CD4-positive, alpha-beta memory T cell (primary cell): ENCODE data around the gene LYPD6B. TPM values are rescaled to one million over a fixed set of nuclear protein-coding genes. Genes with fewer than 3 reads are reported as not detected.

ENCODE experiments used
- CTCF ChIA-PET: fragments of 350-600 bp; sonication (Branson Sonifier 250); formaldehyde crosslinking; loops from one replicate; lab custom pipeline; 2021; ENCODE audit warnings: inconsistent platforms; ENCODE audit not compliant: partially characterized antibody; lab: Charles Lee
- POLR2A ChIA-PET: fragments of 350-600 bp; sonication (Branson Sonifier 250); formaldehyde crosslinking; loops from one replicate; lab custom pipeline; 2021; ENCODE audit not compliant: partially characterized antibody; lab: Charles Lee
- DNase-seq, 5 donors: peaks; one replicate each; pipeline versions ENCODE4 v3.0.0 to v3.0.0-alpha.2; 2020 to 2022; ENCODE audit warnings: mixed read lengths in 1 of 5
- H3K27ac ChIP-seq: one replicate; pipeline ENCODE4 v1.7.0; 2013; ENCODE audit warnings: low read depth, low read length
- H3K27me3 ChIP-seq: 2 replicates; pipeline ENCODE4 v1.7.0; 2013; ENCODE audit warnings: mild to moderate bottlenecking, low read length, moderate library complexity; ENCODE audit not compliant: insufficient read depth
- H3K36me3 ChIP-seq: 2 replicates; pipeline ENCODE4 v1.7.0; 2013; ENCODE audit warnings: mild to moderate bottlenecking, low read length, moderate library complexity; ENCODE audit not compliant: insufficient read depth
- H3K4me1 ChIP-seq: 2 replicates; pipeline ENCODE4 v1.7.0; 2013; ENCODE audit warnings: mild to moderate bottlenecking, low read length, moderate library complexity; ENCODE audit not compliant: insufficient read depth
- H3K4me3 ChIP-seq, 2 donors: one replicate each; pipeline ENCODE4 v1.7.0; 2013; ENCODE audit warnings: low read length in 2 of 2, mild to moderate bottlenecking in 1 of 2
- H3K9me3 ChIP-seq, 2 donors: one replicate each; pipeline ENCODE4 v1.7.0; 2013; ENCODE audit warnings: low read length in 2 of 2, control low read depth in 1 of 2; ENCODE audit not compliant: control insufficient read depth in 1 of 2
- H3K27ac Mint-ChIP-seq, 7 donors: one replicate each; pipeline ENCODE4 v1.8.0; 2020 to 2021; ENCODE audit warnings: mixed read lengths in 7 of 7, mild to moderate bottlenecking in 6 of 7, inconsistent platforms in 3 of 7, moderate library complexity in 3 of 7
- H3K27me3 Mint-ChIP-seq, 2 donors: one replicate each; pipeline ENCODE4 v1.8.0; 2020 to 2021; ENCODE audit warnings: mixed read lengths in 2 of 2
- H3K36me3 Mint-ChIP-seq, 2 donors: one replicate each; pipeline ENCODE4 v1.8.0; 2020 to 2021; ENCODE audit warnings: mixed read lengths in 2 of 2, inconsistent platforms in 1 of 2, mild to moderate bottlenecking in 1 of 2
- H3K4me1 Mint-ChIP-seq, 4 donors: one replicate each; pipeline ENCODE4 v1.8.0; 2020 to 2021; ENCODE audit warnings: mixed read lengths in 4 of 4, mild to moderate bottlenecking in 1 of 4
- H3K4me3 Mint-ChIP-seq, 8 donors: one replicate each; pipeline ENCODE4 v1.8.0; 2020 to 2021; ENCODE audit warnings: mixed read lengths in 8 of 8, mild to moderate bottlenecking in 7 of 8, moderate library complexity in 6 of 8, inconsistent platforms in 3 of 8
- H3K9me3 Mint-ChIP-seq, 8 donors: one replicate each; pipeline ENCODE4 v1.8.0; 2020 to 2021; ENCODE audit warnings: mixed read lengths in 8 of 8, mild to moderate bottlenecking in 5 of 8, inconsistent platforms in 3 of 8, moderate library complexity in 1 of 8
- intact Hi-C: fragments of 100-400 bp; cut with micrococcal nuclease; formaldehyde crosslinking; loops from one replicate; pipeline ENCODE4 v1.15.1; 2023
- polyA plus RNA-seq, 2 donors: library from polyadenylated mRNA; unstranded; fragments of 300-500 nt; fragmentation: Illumina TruSeq; gene quantifications; one replicate each; pipeline ENCODE4 v1.2.3, GENCODE V29; 2021
- total RNA-seq, 2 experiments: library from RNA; stranded (reverse); gene quantifications; one replicate each; pipeline ENCODE4 v1.2.3, GENCODE V29; 2021

The LYPD6B gene
- total and polyA plus RNA-seq, 4 experiments from 2014 or later, result not detected

DNA sequence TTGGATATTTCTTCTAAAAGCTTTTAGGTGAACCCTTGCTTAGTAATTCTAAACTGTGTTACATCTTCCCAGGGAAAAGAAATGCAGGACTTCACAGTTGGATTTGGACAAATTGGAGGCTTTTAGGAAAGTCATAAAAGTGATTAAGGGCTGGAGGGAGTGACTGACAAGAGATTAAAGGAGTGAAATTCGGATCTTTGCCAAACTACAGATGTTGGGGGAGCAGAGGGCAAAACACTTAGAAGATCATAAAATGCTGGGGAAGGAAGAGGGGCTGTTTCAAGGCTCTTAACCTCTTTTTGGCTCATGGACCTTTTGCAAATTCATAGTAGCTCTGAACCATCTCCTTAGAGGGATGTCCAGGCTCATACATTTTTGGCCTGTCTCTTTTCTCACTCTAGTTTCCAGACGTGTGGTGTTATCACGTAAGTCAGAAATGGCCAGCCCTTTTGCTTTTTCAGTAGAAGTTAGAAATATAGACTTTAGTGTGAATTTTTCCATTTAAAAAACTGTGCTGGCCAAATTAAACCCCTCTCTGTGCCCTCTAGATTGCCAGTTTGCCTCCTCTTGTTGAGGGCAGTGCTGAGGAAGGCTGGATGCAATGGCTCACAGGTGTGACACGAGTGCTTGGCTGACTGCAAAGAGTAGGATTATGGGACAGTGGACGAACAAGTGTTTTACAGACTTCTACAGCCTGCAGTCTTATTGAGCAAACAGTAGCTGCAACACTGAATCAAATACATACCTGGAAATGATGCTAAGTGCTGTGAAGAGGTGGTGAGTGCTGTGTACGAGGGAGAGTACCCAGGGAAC, 109.9 kb downstream of the LYPD6B start:
- H3K27me3 Mint-ChIP-seq, result peaks cover 9 to 16% of the 10 kb centered on the region in 2 donors
- POLR2A ChIA-PET, result no interaction called here
- H3K27me3 ChIP-seq, result no peaks in the 10 kb centered on the region
- no peaks in the 10 kb centered on the region for H3K36me3 ChIP-seq
- H3K4me3 Mint-ChIP-seq, result no peak overlapping the region
- CTCF ChIA-PET, result no interaction called here
- no peaks in the 10 kb centered on the region for H3K4me1 ChIP-seq
- H3K27ac ChIP-seq, result no peak overlapping the region
- no peaks in the 10 kb centered on the region for H3K9me3 Mint-ChIP-seq
- no peaks in the 10 kb centered on the region for H3K36me3 Mint-ChIP-seq
- H3K27ac Mint-ChIP-seq, result no peak overlapping the region
- DNase-seq, result no peak
- H3K4me3 ChIP-seq, result no peak overlapping the region
- H3K9me3 ChIP-seq, result no peaks in the 10 kb centered on the region
- intact Hi-C loops, result no loop called here
- H3K4me1 Mint-ChIP-seq, result peaks cover 0 to 3% (median under 1%) of the 10 kb centered on the region in 4 donors

GRCh38 chr2:149149007-149149297, 110.5 kb downstream of the LYPD6B start:
- peaks cover 0 to 3% (median under 1%) of the 10 kb centered on the region in 4 donors for H3K4me1 Mint-ChIP-seq
- no peak overlapping the region for H3K27ac Mint-ChIP-seq
- DNase-seq, result no peak
- Histone ChIP-seq H3K27me3 (no peaks in the 10 kb centered on the region), H3K27ac (no peak overlapping the region), H3K4me3 (no peak overlapping the region), H3K9me3 (no peaks in the 10 kb centered on the region), H3K4me1 (no peaks in the 10 kb centered on the region), H3K36me3 (no peaks in the 10 kb centered on the region)
- H3K27me3 Mint-ChIP-seq, result peaks cover 9 to 18% of the 10 kb centered on the region in 2 donors
- CTCF ChIA-PET, result no interaction called here
- H3K9me3 Mint-ChIP-seq, result no peaks in the 10 kb centered on the region
- H3K4me3 Mint-ChIP-seq, result no peak overlapping the region
- intact Hi-C loops, result no loop called here
- POLR2A ChIA-PET, result no interaction called here
- no peaks in the 10 kb centered on the region for H3K36me3 Mint-ChIP-seq

- intact Hi-C loops, result no loop called here
- CTCF ChIA-PET, result no interaction called here
- no peaks in the 10 kb centered on the region for H3K9me3 ChIP-seq
- no peaks in the 10 kb centered on the region for H3K36me3 ChIP-seq
- H3K4me3 ChIP-seq, result no peak overlapping the region
- H3K36me3 Mint-ChIP-seq, result no peaks in the 10 kb centered on the region
- peaks cover 6 to 8% of the 10 kb centered on the region in 2 donors for H3K27me3 Mint-ChIP-seq
- POLR2A ChIA-PET, result no interaction called here
- no peaks in the 10 kb centered on the region for H3K4me1 ChIP-seq
- H3K4me3 Mint-ChIP-seq, result no peak overlapping the region
- no peak overlapping the region for H3K27ac ChIP-seq
- H3K27me3 ChIP-seq, result no peaks in the 10 kb centered on the region
- H3K9me3 Mint-ChIP-seq, result no peaks in the 10 kb centered on the region
- H3K27ac Mint-ChIP-seq, result peak overlapping the region in 1 of 7 donors; percentile 25
- no peak for DNase-seq
- H3K4me1 Mint-ChIP-seq, result no peaks in the 10 kb centered on the region
Measured at GRCh38 chr2:149152469-149152953, 114.0 kb downstream of the LYPD6B start.

- peaks cover 5 to 10% of the 10 kb centered on the region in 2 donors for H3K27me3 Mint-ChIP-seq
- no peaks in the 10 kb centered on the region for H3K27me3 ChIP-seq
- ChIA-PET POLR2A (no interaction called here), CTCF (no interaction called here)
- peaks cover 0 to 2% (median 0%) of the 10 kb centered on the region in 8 donors for H3K9me3 Mint-ChIP-seq
- no peaks in the 10 kb centered on the region for H3K36me3 Mint-ChIP-seq
- no peaks in the 10 kb centered on the region for H3K4me1 ChIP-seq
- H3K4me3 ChIP-seq, result no peak overlapping the region
- intact Hi-C loops, result no loop called here
- DNase-seq, result no peak
- no peaks in the 10 kb centered on the region for H3K9me3 ChIP-seq
- H3K36me3 ChIP-seq, result no peaks in the 10 kb centered on the region
- peaks cover 0 to 2% (median under 1%) of the 10 kb centered on the region in 4 donors for H3K4me1 Mint-ChIP-seq
- no peak overlapping the region for H3K4me3 Mint-ChIP-seq
- H3K27ac ChIP-seq, result no peak overlapping the region
- H3K27ac Mint-ChIP-seq, result no peak overlapping the region
Measured at GRCh38 chr2:149155196-149155969, 116.9 kb downstream of the LYPD6B start.

DNA sequence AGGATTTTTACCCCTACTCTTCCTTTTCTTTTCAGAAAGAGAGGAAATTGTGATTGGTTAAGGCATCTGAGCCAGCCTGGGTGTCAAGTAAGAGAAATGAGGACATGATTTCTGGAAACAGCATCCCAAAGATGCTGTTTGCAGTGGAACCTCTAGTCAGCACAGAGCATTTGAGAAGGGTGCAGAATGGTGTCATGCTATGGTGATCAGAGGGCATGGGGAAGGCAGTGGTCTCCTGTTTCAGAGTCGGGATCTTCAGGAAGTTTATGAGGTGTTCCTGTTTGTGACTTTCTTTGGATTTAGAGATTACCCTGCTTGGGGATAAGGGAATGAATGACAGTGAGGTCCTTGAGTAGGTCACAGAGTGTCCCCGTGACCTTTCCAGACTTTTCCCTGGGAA, 117.5 kb downstream of the LYPD6B start:
- POLR2A ChIA-PET, result no interaction called here
- intact Hi-C loops, result no loop called here

DNA sequence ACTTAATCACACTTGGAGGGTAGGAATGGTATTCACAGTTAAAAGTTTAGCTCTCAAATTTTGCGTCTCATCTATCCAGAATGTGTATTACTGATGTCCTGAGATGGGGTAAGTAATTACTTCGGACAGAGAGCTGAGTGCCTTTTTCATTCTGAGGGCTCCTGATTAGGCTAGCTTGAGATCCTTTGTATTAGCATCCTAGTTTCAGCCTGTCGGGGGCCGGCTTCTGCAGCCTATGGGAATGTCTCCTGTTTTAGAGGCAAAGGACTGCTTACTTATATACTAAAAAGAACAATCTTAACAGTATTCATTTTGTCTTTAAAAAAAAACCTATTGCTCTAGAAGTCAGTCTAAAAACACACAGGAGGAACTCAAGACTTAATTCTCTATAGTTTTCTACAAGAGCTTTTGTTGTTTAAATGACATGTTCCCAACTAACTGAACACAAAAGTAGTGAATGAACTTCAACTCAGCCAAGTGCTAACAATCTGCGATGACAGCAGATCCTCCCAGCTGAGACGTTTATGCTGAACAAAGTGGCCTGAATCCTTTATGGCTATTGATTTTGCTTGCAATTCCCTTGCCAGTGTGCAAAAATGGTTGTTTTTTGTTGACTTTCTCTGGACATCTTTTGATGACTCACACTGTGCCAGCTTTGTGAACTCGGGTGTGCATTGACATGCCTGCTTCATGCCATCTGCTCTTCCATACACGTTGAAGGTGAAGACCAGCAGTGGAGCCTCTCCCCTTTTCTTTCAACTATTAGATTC, 118.7 kb downstream of the LYPD6B start:
- no peaks in the 10 kb centered on the region for H3K9me3 ChIP-seq

More for the DNA sequence above, 117.5 kb downstream of the LYPD6B start:
- Mint-ChIP-seq H3K27ac (no peak overlapping the region), H3K36me3 (no peaks in the 10 kb centered on the region), H3K4me3 (no peak overlapping the region), H3K4me1 (peaks cover 2 to 8% (median 4%) of the 10 kb centered on the region in 4 donors), H3K9me3 (peaks cover 0 to 2% (median 0%) of the 10 kb centered on the region in 8 donors), H3K27me3 (peaks cover 5 to 10% of the 10 kb centered on the region in 2 donors)
- Histone ChIP-seq H3K4me3 (no peak overlapping the region), H3K4me1 (no peaks in the 10 kb centered on the region), H3K36me3 (no peaks in the 10 kb centered on the region), H3K27me3 (no peaks in the 10 kb centered on the region), H3K27ac (no peak overlapping the region), H3K9me3 (no peaks in the 10 kb centered on the region)
- DNase-seq, result no peak
- CTCF ChIA-PET, result no interaction called here

DNA sequence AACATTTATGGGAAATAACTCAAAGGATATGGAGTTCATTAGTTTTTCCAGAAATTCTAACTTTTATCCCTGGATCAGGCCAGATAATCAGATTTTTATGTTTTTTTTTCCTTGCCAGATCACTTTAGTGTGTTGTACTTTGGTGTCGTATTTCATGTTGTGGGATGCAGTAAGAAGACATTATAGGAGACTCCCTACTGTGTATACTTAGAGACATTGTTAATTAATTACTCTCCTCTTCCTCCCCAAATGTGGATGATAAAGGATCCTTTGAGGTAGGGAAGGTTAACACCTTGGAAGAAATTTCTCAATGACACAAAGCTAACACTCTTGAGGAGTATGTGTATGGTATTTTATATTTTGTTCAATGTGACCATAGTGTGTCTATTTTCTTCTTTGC, 120.5 kb downstream of the LYPD6B start:
- Mint-ChIP-seq H3K36me3 (no peaks in the 10 kb centered on the region), H3K27me3 (peaks cover 2 to 7% of the 10 kb centered on the region in 2 donors), H3K27ac (no peak overlapping the region), H3K9me3 (peaks cover 0 to 2% (median 0%) of the 10 kb centered on the region in 8 donors), H3K4me3 (no peak overlapping the region), H3K4me1 (peaks cover 9 to 18% (median 11%) of the 10 kb centered on the region in 4 donors)
- ChIA-PET POLR2A (no interaction called here), CTCF (no interaction called here)
- H3K4me1 ChIP-seq, result no peaks in the 10 kb centered on the region
- H3K27ac ChIP-seq, result no peak overlapping the region
- no peaks in the 10 kb centered on the region for H3K27me3 ChIP-seq
- intact Hi-C loops, result no loop called here
- no peaks in the 10 kb centered on the region for H3K36me3 ChIP-seq
- no peaks in the 10 kb centered on the region for H3K9me3 ChIP-seq
- DNase-seq, result no peak
- no peak overlapping the region for H3K4me3 ChIP-seq

More for the DNA sequence above, 118.7 kb downstream of the LYPD6B start:
- intact Hi-C loops, result no loop called here
- Histone ChIP-seq H3K4me3 (no peak overlapping the region), H3K27me3 (no peaks in the 10 kb centered on the region), H3K4me1 (no peaks in the 10 kb centered on the region), H3K27ac (no peak overlapping the region), H3K36me3 (no peaks in the 10 kb centered on the region)
- no peaks in the 10 kb centered on the region for H3K36me3 Mint-ChIP-seq
- ChIA-PET CTCF (no interaction called here), POLR2A (no interaction called here)
- DNase-seq, result no peak
- H3K27me3 Mint-ChIP-seq, result peaks cover 7 to 10% of the 10 kb centered on the region in 2 donors
- peaks cover 9 to 18% (median 11%) of the 10 kb centered on the region in 4 donors for H3K4me1 Mint-ChIP-seq
- no peak overlapping the region for H3K4me3 Mint-ChIP-seq
- H3K27ac Mint-ChIP-seq, result no peak overlapping the region
- H3K9me3 Mint-ChIP-seq, result peaks cover 0 to 2% (median 0%) of the 10 kb centered on the region in 8 donors
